Left renal pelvis (tissue), 4 donors: Measurements from ENCODE around the gene GEN1. TPM values are rescaled to one million over a fixed set of nuclear protein-coding genes. Genes with fewer than 3 reads are reported as not detected.
A peak's percentile ranks its signal among the peaks of the same experiment; 100 is the strongest.

Source experiments
- DNase-seq, 4 donors: peaks; one replicate each; pipeline ENCODE4 v3.0.0-alpha.2; 2013; ENCODE audit warnings: low read depth in 4 of 4, low spot score in 3 of 4
- polyA plus RNA-seq, 4 donors: library from polyadenylated mRNA; unstranded; fragments of 120-200 nt; gene quantifications; one replicate each; pipeline ENCODE4 v1.2.1, GENCODE V29; 2013; ENCODE audit not compliant: insufficient read length in 4 of 4

GEN1 gene
- polyA plus RNA-seq, 4 donors: 8.6 to 18.4 (median 14.4) TPM

DNA sequence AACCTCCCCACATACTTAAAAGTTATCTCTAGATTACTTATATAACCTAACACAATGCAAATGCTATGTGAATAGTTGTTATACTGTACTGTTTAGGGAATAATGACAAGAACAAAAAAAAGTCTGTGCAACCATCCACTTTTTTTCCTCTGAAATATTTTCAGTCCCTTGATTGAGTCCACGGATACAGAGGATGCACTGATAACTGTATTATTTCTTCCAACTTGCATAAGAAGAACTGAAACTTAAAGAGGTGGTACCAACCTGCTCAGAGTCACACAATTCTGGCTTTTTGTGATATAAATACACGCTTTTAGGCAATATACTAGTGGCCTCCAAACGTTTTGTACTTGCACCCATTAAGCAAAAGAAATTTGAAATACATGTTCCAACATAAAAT, 1.7 kb upstream of the GEN1 start:
- DNase-seq: no peak

DNA sequence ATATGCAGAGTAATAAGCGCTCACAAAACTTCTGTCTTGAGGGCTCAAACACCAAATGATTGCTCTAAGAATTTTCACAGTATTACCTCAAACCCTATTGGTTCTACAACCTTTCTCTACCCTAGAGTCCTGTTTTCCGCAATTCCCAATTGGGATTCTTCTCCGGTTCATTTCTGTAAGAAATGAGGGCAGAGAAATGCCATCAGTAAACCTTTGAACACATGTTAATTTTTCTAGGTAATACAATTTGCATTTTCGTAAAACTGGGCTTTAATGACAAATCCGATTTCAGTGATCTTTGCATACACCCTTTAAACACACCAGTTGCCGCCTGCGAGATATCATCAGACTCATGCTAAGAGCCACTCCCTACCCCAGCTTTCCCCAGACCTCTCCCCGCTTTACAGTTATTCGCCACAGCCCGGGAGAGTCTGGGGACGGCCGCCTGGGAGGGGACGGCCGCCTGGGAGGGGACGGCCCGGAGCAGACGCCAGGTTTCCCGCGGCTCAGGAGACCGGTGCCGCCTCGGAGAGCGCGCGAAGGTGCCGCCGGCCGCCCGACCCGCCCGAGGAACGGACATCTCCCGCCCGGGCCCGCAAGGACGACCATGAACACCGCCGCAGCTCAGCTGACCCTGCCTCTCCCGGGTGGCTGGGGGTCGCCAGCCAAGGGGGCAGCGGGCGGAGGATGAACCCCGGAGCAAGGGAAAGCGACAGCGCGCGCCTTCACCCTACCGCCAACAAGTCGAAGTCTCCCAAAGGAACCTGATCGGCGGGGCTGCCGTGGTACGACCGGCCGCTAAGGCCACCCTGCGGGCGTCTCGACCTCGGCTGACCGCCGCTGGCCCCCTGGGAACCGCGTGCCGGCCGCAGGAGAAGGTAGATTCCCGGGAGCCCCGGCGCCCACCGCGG, 791 bp upstream of the GEN1 start:
- DNase-seq: peak in 1 of 4 donors; percentile 24

DNA sequence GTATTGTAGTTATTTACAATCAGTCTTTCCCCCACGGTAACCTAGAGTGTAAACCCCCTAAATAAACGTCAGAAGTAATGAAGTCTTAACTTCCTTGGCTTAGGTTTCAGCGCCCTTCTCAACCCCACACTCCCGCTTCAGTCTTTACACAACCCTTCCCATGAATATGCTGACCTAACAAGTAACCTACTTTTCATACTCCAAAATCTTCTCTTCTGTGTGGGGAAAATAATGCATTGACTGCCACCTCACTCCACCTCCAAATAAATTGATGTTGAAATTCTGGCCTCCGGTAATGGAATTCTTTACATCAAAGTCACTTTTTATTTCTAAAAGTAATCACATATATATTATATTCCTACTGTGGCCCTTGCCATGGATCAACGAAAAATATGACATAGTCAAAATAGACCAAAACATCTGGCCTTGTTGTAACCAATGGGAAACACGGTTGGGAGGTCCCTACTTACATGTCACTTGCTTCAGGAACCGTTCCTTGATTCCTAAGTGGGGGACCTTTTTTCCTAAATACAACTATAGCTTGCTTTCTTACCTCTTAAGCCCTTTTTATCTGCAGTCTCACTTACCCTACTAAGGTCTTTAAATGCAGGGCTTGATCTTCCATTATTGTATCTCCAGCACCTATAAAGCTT, 961 bp downstream of the GEN1 start:
- no peak for DNase-seq

DNA sequence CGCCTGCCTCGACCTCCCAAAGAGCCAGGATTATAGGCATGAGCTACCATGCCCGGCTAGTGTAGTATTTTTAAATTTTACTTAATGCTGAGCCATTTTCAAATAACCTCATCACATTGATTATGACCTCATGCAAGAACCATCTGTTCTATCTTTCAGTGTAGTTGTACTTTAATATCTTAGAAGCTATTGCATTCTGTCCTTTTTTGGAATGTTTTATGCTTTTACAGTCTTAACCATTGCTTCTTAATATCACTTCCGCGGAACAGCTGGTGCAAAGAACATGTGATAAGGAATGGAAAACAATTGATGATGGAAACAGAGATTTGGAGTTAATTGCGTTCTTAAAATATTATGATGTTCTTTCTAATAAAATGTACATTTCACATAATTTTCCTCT, 2.7 kb downstream of the GEN1 start:
- no peak for DNase-seq

DNA sequence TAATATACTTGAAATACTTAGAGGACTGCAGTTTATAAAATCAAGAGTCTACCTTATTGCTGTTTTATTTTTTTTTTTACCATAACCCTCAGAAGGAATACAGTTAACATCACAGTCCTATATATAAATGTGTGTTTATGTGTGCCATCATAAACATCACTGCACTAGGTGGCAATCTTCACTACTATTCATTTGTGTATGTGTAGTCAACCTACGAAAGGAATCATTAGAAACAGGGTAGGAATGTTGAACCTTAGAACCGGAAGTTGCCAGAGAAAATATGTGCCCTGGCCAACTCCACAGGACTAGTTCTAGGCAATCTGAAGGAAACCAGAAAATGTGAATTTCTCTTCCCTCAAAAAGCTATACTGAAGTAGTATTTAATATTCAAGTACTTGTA, 3.4 kb downstream of the GEN1 start:
- no peak for DNase-seq

DNA sequence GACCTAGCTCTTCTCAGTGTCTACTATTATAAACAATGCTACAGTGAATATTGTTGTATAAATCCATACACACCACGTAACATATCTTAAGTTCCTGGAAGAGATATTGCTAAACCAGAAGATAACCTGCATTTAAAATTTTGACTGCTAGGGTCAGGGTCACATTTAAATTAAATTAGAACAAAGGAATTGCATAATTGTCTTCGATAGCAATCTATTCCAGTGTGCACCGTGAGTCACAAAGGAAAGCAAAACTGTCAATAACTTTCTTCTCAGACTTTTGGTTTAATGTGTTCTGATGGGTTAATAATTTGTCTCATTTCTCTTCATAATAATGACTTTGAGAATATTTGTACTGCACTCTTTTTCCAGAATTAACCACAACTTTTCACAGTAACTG, 4.2 kb downstream of the GEN1 start:
- DNase-seq: no peak

DNA sequence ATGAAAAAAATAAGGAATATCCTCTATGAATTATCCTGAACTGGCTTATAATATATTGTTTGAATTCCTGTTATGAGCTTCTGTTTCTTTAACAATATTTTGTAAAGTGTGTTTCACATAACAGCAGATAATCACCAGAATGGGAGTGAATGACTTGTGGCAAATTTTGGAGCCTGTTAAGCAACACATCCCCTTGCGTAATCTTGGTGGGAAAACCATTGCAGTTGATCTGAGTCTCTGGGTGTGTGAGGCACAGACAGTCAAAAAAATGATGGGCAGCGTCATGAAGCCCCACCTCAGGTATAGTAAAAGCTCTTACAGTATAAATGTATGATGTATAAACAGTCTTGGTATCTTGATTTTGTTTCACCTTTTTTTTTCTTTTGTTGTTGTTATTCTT, 5.9 kb downstream of the GEN1 start:
- no peak for DNase-seq

DNA sequence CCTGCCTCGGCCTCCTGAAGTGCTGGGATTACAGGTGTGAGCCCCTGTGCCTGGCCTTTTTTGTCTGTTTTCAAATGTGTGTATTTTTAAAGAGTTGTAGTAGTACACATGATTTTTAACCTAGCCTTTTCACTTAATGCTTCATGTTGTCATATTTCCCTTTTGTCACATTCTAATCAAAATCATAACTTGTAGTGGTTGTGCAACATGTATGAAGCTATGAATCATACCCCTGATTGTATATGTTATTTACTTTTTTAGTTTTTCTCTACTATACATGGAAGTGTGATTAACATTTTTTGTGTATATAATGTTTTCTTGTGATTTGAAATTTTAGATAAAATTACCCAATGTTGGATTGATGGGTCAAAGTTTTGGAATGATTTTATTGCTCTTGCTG, 8.5 kb downstream of the GEN1 start:
- DNase-seq: no peak

DNA sequence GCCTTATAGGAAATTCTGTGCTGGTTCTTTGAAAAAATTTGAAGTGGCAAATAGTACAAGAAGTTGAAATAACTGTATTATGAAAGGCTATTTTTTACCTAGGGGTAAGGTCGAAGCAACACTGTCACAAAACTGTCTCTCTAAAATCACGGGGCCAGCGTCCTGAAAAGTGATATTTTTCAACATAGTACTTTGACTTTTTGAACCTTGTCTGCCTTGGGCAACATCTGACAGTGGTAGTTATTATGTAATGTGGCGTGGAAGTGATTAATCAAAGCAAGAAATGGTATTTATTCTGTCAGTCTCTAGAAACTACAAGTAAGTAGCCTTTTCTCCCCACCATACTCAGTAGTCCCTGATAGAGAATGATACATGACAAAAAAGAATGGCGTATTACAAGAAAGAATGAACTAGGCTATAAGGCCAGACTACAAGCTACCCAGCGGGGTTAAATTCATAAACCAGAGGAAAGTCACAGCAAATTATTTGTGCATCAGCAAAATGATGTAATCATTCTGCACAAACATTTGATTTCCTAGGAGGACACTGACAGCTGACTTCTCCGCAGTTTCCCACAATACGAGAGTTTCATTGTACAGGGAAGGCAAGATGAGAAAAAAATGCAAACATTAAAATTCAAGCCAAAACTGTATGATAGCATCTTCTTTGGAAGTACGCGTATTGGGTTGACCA, 9.8 kb downstream of the GEN1 start:
- DNase-seq: no peak

DNA sequence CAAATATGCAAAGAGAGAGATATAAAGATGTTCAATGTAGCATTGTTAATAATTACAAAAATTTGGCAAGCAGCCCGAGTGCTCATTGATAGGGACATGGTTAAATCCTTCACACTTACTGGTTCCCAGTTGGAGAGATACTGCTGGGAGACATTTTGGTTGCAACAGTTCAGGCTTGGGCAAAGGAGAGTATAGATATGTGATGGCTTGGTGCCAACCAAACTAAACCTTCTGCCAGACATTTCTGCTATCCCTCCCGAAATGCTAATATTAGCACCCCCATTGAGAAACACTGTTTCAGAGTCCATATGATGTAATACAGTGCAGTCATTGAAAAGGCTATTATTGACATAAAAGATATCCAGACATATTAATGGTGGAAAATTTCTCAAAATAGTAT, 11.5 kb downstream of the GEN1 start:
- no peak for DNase-seq

DNA sequence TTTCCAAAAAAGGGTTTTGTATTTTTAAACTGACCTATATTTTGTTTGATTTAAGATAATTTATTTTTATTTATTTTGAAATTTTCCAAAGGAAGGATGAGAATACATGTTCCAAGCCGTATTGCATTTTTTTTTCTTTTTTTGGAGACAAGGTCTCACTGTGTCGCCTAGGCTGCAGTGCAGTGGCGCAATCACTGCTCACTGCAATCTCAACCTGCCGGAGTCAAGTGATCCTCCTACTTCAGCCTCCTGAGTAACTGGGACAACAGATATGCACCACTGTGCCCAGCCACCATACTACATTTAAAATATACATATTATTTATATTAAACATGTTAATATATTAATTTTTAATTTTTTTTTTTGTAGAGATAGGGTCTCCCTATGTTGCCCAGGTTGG, 15.0 kb downstream of the GEN1 start:
- DNase-seq: no peak

DNA sequence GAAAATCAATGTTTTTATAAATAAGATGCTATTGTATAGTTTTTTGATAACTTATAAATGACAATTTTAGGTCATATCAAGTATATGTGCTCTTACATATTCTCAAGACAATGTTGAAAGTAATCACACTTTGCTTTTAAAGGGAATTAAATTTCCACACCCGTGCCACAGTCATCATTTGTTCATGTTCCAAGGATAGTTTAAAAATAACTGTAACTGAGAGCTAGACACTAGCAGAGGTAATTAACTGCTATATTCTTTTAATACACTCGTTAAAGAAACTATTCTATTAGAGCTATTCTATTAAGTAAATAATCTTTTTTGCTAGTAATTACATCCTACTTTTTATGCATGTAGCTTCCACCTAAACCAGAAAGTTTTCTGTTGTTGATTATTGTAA, 18.0 kb downstream of the GEN1 start:
- DNase-seq: no peak

DNA sequence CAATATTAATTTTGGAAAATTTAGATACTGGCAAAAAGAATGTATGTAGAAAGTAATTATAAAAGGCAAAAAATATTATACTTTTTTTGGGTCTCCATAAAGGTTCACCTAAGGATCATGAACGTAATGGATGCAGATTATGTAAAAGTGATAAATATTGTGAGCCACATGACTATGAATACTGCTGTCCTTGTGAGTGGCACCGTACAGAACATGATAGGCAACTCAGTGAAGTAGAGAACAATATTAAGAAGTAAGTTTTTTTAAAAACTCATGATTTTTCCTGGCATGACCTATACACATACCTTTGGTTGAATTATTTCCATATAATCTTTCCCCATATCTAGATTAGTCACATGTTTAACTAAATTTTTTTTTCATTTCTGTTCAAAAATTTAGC, 18.6 kb downstream of the GEN1 start:
- no peak for DNase-seq

DNA sequence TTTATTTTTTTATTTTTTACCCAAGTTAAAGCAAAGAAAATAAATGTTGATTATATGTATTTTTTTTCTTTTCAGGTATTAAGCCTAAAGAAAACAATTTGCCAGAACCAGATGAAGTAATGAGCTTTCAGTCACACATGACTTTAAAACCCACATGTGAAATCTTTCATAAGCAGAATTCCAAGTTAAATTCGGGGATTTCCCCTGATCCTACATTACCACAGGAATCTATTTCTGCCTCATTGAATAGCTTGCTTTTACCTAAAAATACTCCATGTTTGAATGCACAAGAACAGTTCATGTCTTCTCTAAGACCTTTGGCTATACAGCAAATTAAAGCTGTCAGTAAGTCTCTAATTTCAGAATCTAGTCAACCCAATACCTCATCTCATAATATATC, 26.6 kb downstream of the GEN1 start:
- no peak for DNase-seq

DNA sequence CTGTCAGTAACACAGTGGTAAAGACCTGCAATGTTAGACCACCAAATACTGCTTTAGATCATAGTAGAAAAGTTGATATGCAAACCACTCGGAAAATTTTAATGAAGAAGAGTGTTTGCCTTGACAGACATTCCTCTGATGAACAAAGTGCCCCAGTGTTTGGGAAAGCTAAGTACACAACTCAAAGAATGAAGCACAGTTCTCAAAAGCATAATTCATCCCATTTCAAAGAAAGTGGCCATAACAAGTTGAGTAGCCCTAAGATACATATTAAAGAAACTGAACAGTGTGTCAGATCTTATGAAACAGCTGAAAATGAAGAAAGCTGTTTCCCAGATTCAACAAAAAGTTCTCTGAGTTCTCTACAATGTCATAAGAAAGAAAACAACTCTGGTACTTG, 27.5 kb downstream of the GEN1 start:
- no peak for DNase-seq

DNA sequence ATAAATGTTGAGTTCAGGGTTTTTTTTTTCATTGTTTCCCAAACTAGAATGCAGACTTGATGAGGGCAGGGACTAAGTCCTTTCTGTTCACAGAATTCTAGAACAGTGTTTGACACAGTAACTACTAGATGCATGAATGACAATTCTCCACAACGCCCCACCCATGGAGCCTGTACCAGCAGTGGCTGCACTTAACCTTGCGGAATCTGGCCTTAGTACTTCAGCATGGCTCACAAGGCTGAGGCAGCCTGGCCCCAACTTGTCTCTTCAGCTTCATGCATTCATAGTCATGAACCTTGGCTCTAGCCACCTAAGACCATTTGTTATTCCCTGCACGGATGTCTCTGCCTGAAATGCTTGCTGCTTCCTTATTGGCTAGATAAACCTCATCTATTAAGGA, 32.8 kb downstream of the GEN1 start:
- no peak for DNase-seq

DNA sequence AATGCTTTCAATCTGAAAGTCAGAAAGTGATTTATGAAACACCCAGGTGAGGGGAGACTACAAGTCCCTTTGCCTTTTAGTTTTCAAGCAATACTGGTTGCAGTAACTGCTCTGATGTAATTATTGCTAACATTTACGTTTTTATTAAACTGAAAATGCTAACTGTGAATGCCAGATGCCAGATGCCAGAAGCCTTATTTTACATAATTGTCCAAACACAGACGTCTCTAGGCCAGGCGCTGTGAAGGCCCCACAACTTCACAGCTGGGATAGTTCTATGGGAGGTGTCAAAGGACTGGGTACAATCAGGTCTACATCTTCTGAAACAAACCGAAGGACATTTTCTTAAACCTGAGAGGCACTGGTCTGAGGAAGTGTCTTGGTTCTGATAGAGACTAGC, 34.8 kb downstream of the GEN1 start:
- no peak for DNase-seq

DNA sequence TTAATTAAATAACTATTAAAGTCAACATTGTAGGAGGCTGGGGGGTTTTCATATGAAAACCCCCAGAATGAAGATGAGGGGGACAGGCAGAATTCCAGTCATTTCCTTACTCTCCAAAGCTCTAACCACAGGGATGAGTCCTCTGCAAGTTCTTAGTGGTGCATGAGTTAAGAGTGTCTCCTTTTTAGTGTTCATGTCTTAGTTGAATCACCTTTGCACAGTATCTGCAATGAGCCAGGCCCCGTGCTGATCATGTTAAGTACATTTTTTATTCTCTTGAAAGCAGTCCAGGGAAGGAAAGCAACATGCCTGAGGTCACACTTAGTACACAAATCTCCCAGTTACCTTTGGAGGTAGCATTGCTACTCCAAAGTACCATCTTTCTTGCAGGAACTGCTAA, 36.6 kb downstream of the GEN1 start:
- no peak for DNase-seq

DNA sequence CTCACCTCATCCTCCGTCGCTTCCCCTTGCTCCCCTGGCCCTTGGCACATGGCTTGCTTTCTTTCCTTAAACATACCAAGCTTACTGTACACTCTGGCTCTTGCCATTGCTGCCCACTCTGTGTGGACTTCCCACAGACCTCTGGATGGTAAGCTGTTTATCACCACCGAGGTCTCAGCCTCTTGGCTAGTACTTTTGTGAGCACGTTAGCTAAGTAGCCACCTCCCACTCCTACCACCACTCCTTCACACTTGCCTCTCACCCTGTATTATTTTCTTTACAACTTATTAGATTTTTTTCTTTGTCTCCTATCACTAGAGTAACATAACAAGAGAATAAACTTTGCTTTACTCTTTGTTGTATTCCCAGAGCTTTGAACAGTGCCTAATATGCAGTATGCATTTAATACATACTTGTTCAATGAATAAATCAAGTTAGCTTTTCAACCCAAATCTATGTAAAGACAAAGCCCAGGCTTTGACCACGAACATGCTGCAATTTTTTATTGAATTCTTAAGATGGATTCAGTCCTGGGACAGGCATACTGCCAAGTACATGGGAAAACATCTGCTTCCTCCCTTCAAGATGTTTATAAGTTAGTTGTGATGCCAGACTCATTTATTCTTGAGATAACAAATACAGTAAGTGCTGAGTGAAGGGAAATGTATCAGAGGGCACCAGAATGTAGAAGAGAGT, 37.3 kb downstream of the GEN1 start:
- no peak for DNase-seq

DNA sequence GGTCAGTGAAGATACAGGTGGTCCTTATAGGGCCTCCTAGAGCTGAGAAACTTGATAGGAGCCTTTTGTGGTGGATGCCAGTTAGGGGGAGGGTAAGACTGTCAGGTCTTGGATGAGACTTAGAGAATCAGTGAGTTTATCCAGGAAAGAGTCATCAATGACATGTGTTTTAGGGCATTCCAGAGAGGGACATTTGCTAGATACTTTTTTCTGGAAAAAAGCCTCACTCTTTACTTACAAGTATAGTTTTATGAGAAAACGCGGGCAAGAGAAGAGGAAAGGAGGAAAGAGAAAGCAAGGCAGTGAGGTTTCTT, 37.8 kb downstream of the GEN1 start:
- DNase-seq: no peak

DNA sequence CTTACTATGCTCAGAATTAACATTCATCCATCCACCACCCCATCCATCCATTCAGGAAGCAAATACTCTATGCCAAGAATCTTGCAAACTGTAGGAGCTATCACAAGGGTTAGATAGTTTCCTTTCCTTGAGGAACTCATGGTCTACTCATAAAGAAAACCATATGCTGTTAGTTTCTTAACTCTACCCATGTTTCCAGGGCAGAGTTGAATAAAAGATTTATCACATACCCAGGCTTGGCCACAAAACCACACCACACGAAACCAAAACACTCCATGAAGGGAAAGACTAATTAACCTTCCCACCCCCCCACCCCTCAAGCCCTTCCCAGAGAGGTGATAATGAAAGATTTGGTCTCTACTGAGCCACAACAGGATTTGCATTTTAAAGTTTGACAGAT, 38.6 kb downstream of the GEN1 start:
- DNase-seq: no peak
